ENCODE results near the gene ZPBP2. TPM values are rescaled to one million over a fixed set of nuclear protein-coding genes. Genes with fewer than 3 reads are reported as not detected.

The ZPBP2 gene
- total RNA-seq, 1 experiment from 2014 or later = not detected

DNA sequence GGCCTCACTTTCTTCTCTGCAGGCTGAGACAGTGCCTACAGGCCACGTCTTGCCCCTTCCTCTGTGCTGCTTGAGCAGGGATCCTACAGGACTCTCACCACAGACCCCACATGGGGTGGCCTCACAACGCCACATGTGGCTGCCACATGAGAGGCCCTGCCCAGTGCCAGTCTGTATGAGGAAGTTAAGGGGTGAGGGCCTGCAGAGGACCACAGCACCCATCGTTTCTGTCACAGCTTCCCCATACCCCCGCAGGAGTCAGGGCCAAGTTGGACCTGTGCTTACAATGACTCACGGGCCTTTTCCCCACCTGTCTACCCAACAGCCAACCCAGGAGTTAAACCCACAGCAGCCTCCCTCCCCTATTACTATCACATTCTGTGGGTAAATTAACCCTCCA is 53.3 kb downstream of the ZPBP2 start:
- Histone ChIP-seq H3K4me3 (no peak overlapping the region), H3K27me3 (no peaks in the 10 kb centered on the region), H3K36me3 (peaks cover 51% of the 10 kb centered on the region), H3K9me3 (no peaks in the 10 kb centered on the region)
- no peak for DNase-seq

DNA sequence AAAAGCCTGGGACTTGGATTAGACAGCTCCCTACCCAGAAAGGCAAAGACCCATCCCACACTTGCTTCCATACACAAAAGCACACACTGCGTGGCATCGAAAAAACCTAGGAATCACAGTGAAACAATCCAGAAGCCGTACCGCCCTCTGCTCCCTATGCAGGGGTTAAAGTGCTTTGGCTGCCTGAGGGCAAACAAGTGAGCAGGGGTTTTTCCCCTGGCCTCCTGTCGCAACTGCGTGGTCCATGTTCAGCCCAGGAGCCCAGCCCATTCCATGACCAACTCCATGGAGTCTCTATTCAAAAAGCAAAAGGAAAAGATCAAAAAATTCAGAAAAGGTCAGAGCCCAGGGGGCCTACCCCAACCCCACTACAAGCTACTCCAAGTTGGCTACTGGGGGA is 54.0 kb downstream of the ZPBP2 start:
- Histone ChIP-seq H3K4me3 (no peak overlapping the region), H3K27me3 (no peaks in the 10 kb centered on the region), H3K9me3 (no peaks in the 10 kb centered on the region), H3K36me3 (peaks cover 51% of the 10 kb centered on the region)
- no peak for DNase-seq

DNA sequence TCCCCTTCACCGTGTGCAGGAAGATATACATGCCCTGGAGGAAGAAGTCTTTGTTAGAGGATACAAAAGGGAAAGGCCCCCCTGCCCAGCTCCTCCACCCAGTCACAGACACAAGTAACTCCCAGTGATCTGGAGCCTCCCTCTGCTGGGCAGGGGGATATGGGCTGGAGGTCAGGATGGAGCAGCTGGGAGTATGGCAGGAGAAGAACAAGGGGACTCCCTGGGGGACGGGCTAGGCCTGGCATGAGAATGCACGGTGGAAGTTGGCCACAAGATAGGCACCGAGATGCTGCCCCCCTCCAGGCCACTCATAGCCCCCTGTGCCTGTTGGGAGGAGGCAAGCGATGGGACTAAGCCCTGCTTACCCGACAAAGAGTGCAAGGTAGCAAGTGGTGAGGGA is 55.2 kb downstream of the ZPBP2 start:
- Histone ChIP-seq H3K27me3 (no peaks in the 10 kb centered on the region), H3K4me3 (no peak overlapping the region), H3K9me3 (no peaks in the 10 kb centered on the region), H3K36me3 (peaks cover 51% of the 10 kb centered on the region)
- no peak for DNase-seq

DNA sequence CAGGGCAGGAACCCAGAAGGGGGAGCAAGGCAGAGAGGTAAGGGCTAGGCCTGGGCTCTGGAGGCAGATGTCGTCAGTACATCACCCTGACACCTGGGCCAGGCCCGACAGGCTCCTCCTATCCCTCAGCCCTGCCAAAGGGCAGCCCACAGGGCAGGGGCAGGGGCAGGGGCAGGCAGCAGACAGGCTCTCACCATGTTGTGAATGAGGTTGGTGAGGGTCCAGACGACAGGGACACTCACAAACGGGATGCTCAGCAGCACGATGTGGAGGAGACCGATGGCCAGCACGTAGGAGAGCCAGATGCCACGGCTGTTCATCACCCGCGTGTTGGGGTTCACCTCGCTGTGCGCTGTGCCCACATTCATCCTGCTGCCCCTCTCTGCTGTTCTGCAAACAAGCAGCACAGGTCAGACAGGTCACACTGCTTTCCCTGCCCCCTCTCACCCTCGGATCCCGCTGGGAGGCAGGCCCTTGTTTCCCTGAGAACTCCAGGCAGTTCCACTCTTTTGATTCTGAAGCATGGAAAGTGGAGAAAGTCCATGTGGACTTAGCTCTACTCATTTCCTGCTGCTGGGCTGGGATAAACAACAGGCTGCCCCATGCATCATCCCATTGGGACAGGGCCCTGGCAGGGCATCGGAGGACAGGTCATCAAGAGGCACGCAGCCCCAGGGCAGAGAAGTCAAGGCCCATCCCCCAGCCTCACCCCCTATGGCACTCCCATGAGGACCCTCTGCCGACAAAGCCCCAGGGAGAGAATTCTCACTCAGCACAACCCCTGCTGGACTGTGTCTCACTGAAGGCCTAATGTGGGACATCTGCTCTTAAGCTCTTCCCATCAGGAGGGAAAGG is 56.1 kb downstream of the ZPBP2 start:
- H3K4me3 ChIP-seq = no peak overlapping the region
- no peaks in the 10 kb centered on the region for H3K9me3 ChIP-seq
- H3K36me3 ChIP-seq = peaks cover 50% of the 10 kb centered on the region
- DNase-seq = peak; percentile 81
- no peaks in the 10 kb centered on the region for H3K27me3 ChIP-seq

DNA sequence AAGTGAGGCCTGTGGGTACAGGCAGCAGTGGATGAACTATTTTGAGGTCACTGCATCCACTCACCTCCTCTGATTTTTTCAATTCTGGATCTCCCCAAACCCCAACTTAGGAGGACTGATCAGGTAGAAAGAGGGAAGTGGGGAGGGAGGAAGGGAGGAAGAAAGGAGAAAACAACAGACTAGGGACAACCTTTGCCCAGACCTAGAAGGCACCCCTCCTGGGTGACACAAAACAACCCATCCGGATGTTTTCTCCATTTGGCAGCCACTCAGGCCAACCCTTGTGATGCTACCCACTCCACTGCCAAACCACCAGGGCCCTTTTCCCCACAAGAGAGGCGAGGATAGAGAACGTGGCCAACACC is 56.7 kb downstream of the ZPBP2 start:
- Histone ChIP-seq H3K4me3 (no peak overlapping the region), H3K36me3 (peaks cover 46% of the 10 kb centered on the region), H3K9me3 (no peaks in the 10 kb centered on the region), H3K27me3 (no peaks in the 10 kb centered on the region)
- DNase-seq = no peak

DNA sequence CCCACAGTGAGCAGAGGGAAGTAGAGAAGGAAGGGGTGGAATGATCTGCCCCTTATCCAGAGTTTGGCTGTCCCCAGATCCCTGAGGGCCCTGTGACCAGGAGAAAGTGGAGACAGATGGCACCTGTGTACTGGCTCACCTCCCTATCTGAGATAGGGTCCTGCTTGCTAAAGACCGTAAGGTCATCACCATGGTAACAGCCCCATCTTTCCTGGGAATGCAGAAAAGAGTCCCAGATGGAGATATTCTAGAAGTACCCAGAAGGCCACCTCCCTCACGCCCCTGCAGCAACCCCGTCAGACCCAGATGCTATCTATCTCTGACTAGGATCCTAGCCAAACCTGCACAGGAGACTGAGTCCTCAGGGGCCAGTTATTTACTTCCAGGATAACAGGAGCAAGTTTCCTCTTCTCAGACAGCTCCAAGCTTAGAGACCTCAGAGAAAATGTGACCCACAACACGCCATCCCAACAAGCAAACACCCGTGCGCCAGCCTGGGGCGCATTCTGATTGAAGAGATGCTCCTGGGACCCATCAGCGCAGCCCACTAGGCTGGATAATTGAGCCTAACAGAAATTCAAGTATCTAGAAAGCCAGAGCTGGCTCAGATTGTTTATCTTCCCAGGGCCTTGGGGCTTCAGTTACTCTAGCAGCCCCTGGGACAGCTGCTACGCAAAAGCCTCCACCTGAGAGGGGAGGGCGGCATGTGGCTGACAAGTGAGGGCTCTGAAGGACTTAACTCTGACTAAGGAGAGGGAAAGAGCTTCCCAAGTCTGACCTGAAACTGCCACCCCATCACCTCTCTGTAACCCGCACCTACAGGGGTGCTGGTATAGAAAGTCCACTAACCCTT is 57.5 kb downstream of the ZPBP2 start:
- peaks cover 42% of the 10 kb centered on the region for H3K36me3 ChIP-seq
- no peak for DNase-seq
- H3K27me3 ChIP-seq = no peaks in the 10 kb centered on the region
- H3K9me3 ChIP-seq = no peaks in the 10 kb centered on the region
- no peak overlapping the region; the same call in 1 of the 2 replicates for H3K4me3 ChIP-seq

DNA sequence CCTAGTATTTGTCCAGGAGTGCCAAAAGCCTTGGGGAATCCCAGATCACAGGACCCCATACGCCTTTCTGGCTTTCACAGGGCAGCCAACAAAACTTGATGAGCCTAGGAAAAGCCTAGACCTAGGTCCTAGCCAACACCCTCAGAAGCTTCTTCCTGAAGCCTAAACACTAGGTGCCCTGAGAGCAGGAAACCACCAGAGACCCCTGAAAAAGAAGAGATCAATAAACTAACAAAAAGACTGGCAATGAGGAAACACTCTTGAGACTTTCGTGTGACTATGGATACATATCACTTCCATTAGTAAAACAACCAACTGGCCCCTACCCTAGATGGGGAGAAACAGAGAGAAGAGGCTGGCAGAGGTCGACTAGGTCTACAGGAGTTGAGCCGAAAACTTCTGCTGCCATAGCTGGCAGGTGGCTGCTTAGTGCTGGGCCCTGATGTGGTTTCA is 58.2 kb downstream of the ZPBP2 start:
- no peaks in the 10 kb centered on the region for H3K9me3 ChIP-seq
- no peak for DNase-seq
- H3K4me3 ChIP-seq = peak overlapping the region; percentile 79
- H3K27me3 ChIP-seq = no peaks in the 10 kb centered on the region
- peaks cover 35% of the 10 kb centered on the region for H3K36me3 ChIP-seq

DNA sequence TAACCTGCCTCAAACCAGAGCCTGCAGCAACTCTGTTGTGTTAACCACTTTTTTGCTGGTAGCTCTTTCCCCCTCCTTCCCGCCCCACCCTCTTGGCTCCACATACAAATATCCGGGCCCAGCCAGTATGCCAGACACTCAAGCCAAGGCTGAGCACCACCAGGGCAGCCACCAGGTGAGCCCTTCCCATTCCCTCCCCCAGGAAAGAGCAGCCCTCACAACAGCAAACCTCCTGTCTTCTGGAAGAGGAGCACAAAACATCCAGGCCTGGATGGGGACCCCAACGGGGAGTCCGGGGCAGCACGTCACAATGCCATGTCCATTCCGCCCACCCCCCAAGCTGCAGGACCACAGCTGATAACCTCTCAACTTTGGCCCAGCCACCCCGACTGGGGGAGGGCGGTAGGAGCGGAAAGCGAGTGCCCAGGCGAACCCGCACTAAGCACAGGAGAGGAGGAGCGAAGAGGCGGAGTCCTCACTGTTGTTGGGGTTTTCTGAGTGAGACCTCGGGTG is 58.6 kb downstream of the ZPBP2 start:
- Histone ChIP-seq H3K4me3 (peak overlapping the region; percentile 79), H3K36me3 (peaks cover 31% of the 10 kb centered on the region), H3K9me3 (no peaks in the 10 kb centered on the region), H3K27me3 (no peaks in the 10 kb centered on the region)
- peak; percentile 55 for DNase-seq

Other genes starting within 250 kb of the ZPBP2 start
- not detected in 2 replicates for gene PPP1R1B, start 241.2 kb upstream of the ZPBP2 start, total RNA-seq (2014; rRNA removed; shearing (Covaris generic); ENCODE audit: low replicate concordance)
- gene STARD3, start 231.1 kb upstream of the ZPBP2 start, total RNA-seq (2014; rRNA removed; shearing (Covaris generic); ENCODE audit: low replicate concordance) = 55.2 and 61.8 TPM in 2 replicates
- gene TCAP, start 202.9 kb upstream of the ZPBP2 start, total RNA-seq (2014; rRNA removed; shearing (Covaris generic); ENCODE audit: low replicate concordance) = 0.07 TPM in 1 of 2 replicates, not detected in the other
- gene PNMT, start 199.7 kb upstream of the ZPBP2 start, total RNA-seq (2014; rRNA removed; shearing (Covaris generic); ENCODE audit: low replicate concordance) = not detected in 2 replicates
- 9.5 and 29.2 TPM in 2 replicates for gene PGAP3, start 180.1 kb upstream of the ZPBP2 start, total RNA-seq (2014; rRNA removed; shearing (Covaris generic); ENCODE audit: low replicate concordance)
- 19.8 and 30.8 TPM in 2 replicates for gene ERBB2, start 168.1 kb upstream of the ZPBP2 start, total RNA-seq (2014; rRNA removed; shearing (Covaris generic); ENCODE audit: low replicate concordance)
- gene MIEN1, start 137.7 kb upstream of the ZPBP2 start, total RNA-seq (2014; rRNA removed; shearing (Covaris generic); ENCODE audit: low replicate concordance) = 53.8 and 75.4 TPM in 2 replicates
- not detected in 2 replicates for gene GRB7, start 130.3 kb upstream of the ZPBP2 start, total RNA-seq (2014; rRNA removed; shearing (Covaris generic); ENCODE audit: low replicate concordance)
- gene IKZF3, start 3.9 kb upstream of the ZPBP2 start, total RNA-seq (2014; rRNA removed; shearing (Covaris generic); ENCODE audit: low replicate concordance) = not detected in 2 replicates
- gene GSDMB, start 50.4 kb downstream of the ZPBP2 start, total RNA-seq (2014; rRNA removed; shearing (Covaris generic); ENCODE audit: low replicate concordance) = 3.9 and 10.9 TPM in 2 replicates
- 54.1 and 80.1 TPM in 2 replicates for gene ORMDL3, start 59.4 kb downstream of the ZPBP2 start, total RNA-seq (2014; rRNA removed; shearing (Covaris generic); ENCODE audit: low replicate concordance)
- not detected in 2 replicates for gene LRRC3C, start 59.5 kb downstream of the ZPBP2 start, total RNA-seq (2014; rRNA removed; shearing (Covaris generic); ENCODE audit: low replicate concordance)
- gene GSDMA, start 94.8 kb downstream of the ZPBP2 start, total RNA-seq (2014; rRNA removed; shearing (Covaris generic); ENCODE audit: low replicate concordance) = not detected in 2 replicates
- 232 and 331 TPM in 2 replicates for gene PSMD3, start 112.6 kb downstream of the ZPBP2 start, total RNA-seq (2014; rRNA removed; shearing (Covaris generic); ENCODE audit: low replicate concordance)
- not detected in 2 replicates for gene CSF3, start 147.2 kb downstream of the ZPBP2 start, total RNA-seq (2014; rRNA removed; shearing (Covaris generic); ENCODE audit: low replicate concordance)
- gene MED24, start 186.2 kb downstream of the ZPBP2 start, total RNA-seq (2014; rRNA removed; shearing (Covaris generic); ENCODE audit: low replicate concordance) = 83.1 and 96.3 TPM in 2 replicates
- 11.5 and 18.1 TPM in 2 replicates for gene THRA, start 194.8 kb downstream of the ZPBP2 start, total RNA-seq (2014; rRNA removed; shearing (Covaris generic); ENCODE audit: low replicate concordance)
- 0.07 and 1.3 TPM in 2 replicates for gene NR1D1, start 232.4 kb downstream of the ZPBP2 start, total RNA-seq (2014; rRNA removed; shearing (Covaris generic); ENCODE audit: low replicate concordance)